Kidney (tissue), 14 donors: Measurements from ENCODE around the gene FBXO30. TPM values are rescaled to one million over a fixed set of nuclear protein-coding genes. Genes with fewer than 3 reads are reported as not detected.

ENCODE experiments used
- DNase-seq, 5 donors: peaks; one replicate each; pipeline ENCODE4 v3.0.0-alpha.2; 2013 to 2020
- FAIRE-seq: peaks from 2 replicates; lab custom pipeline; 2012; peaks lifted over from hg19 to GRCh38; lab: Jason Lieb, UNC
- H3K27ac ChIP-seq, 2 donors: one replicate each; pipeline ENCODE4 v1.7.0; 2013; ENCODE audit warnings: low read depth in 2 of 2, low read length in 2 of 2, inconsistent platforms in 1 of 2
- H3K27me3 ChIP-seq: one replicate; pipeline ENCODE4 v1.7.1; 2013; ENCODE audit warnings: low read length, inconsistent platforms; ENCODE audit not compliant: control insufficient read depth, insufficient read depth
- H3K36me3 ChIP-seq, 3 donors: one replicate each; pipeline versions ENCODE4 v1.7.0 to v1.7.1; 2013; ENCODE audit warnings: low read length in 3 of 3, control low read depth in 1 of 3, inconsistent platforms in 1 of 3; ENCODE audit not compliant: insufficient read depth in 3 of 3, control insufficient read depth in 2 of 3
- H3K4me1 ChIP-seq, 3 donors: one replicate each; pipeline versions ENCODE4 v1.7.0 to v1.7.1; 2013; ENCODE audit warnings: low read length in 3 of 3, inconsistent platforms in 1 of 3, low read depth in 1 of 3; ENCODE audit not compliant: control insufficient read depth in 2 of 3, insufficient read depth in 2 of 3
- H3K4me3 ChIP-seq, 3 donors: one replicate each; pipeline versions ENCODE4 v1.7.0 to v1.8.1; 2013; ENCODE audit warnings: low read length in 3 of 3, control low read depth in 1 of 3, inconsistent platforms in 1 of 3
- H3K9ac ChIP-seq, 3 donors: one replicate each; pipeline versions ENCODE4 v1.7.0 to v1.7.1; 2013; ENCODE audit warnings: low read length in 3 of 3, control low read depth in 1 of 3, inconsistent platforms in 1 of 3
- H3K9me3 ChIP-seq, 3 donors: one replicate each; pipeline versions ENCODE4 v1.7.0 to v1.7.1; 2013; ENCODE audit warnings: low read length in 3 of 3, control low read depth in 1 of 3, inconsistent platforms in 1 of 3; ENCODE audit not compliant: control insufficient read depth in 2 of 3, insufficient read depth in 1 of 3
- intact Hi-C: fragments of 100-400 bp; cut with DNase I; formaldehyde crosslinking; loops from one replicate; pipeline ENCODE4 v1.11.1; 2022
- polyA plus RNA-seq: library from polyadenylated mRNA; stranded (reverse); fragments of 350-450 nt; fragmentation: Illumina TruSeq; extraction: RNeasy Lipid Tissue Mini Kit (QIAGEN cat#74804); gene quantifications from one replicate; pipeline ENCODE4 v1.2.3, GENCODE V29; 2014; ENCODE audit warnings: low read depth, low replicate concordance; ENCODE audit not compliant: insufficient read depth
- total RNA-seq: library from RNA; stranded (reverse); fragmentation: NEBNext Ultra II Directional; extraction: Animal tissue kit (Norgen Biotek cat#: 25700); gene quantifications from one replicate; pipeline ENCODE4 v1.2.1, GENCODE V29; 2021
- TF ChIP-seq, protein P1 (sequence below): IDR thresholded peaks from 3 replicates; pipeline ENCODE4 v1.5.1; 2012; ENCODE audit warnings: mild to moderate bottlenecking, moderate library complexity, borderline replicate concordance; ENCODE audit not compliant: insufficient read depth; ENCODE audit errors: extremely low read depth
- donor health status: control.
- donor health status: control.
- donor health status: control.
- donor health status: control.
- donor health status: control.
- donor health status: DM: yes; HTN: yes; CAD: no.
- donor health status: Normal renal cell carcinoma (clear cell type).

The FBXO30 gene
- total and polyA plus RNA-seq, 2 donors from 2014 or later = 2.5 to 8.2 TPM

DNA sequence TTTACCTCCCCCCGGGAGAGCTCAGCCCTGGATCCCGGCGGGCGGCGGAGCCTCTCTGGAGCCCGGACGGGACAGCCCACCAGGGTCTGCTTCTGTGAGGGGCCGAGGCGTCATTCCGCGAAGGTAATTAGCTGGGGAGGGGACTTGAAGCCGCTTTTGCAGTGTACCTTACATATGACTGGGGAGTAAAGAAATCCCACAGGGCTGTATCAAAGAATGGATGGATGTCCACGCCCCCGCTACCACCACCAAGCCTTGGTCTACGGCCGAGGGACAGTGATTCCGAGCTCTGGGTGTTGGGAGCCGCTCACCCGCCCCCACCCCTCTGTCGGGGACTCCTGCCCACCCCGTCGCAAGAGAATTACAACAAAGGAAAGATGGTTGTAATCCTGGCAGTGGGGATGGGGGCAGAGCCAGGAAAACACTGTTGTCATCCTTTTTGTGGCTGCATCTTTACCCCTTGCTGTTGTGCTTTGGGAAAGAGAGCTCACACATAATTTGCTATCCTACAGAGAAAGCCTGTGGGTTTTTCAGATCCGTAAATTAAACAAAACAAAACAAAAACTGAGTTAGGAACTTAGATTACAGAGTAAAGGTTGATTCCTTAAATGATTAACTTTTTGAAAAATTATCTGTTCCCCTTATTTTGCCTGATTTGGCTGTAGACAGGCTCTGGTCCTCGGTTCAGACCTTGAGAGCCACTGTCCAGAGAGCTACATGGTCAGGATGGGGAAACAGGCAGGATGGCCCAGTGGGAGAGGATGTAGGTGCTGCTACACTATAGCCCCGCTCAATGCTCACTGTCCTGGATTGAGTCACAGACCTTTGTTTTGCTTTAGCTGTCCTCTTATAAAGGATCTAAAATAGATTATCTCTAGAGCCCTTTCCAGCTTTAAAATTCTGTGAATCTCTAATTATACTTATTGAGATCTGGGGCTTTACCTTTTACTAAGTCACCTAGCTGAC, 997 bp upstream of the FBXO30 start:
- FAIRE-seq (no peak), DNase-seq (peak in 3 of 5 donors; percentile 63 to 87 (median 74))
- peaks cover 0 to 7% (median 4%) of the 10 kb centered on the region in 3 donors for H3K4me1 ChIP-seq

DNA sequence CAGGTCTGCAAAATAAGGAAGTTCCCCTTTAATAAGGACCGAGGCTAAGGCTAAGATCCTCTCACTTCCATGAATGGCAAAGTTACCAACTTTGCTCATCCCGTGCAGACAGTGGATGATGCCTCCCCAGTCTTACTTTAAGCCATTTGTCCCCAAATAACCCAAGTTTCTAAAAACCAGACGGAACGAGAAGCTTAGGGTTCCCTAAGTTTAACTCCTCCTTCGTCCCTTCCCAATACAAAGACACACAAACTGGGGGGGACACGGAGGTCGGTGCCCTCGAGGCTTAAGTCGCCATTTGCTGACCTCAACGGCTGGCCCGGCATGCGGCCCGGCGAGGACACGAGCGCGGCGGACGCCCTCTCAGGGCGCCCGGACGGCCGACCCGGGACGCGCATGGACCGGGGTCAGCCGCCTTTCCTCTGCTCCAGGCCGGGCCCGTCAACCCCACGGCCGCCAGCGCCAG, 527 bp downstream of the FBXO30 start:
- Histone ChIP-seq H3K4me3 (peak overlapping the region; percentile 94 to 98 (median 94)), H3K36me3 (no peaks in the 10 kb centered on the region), H3K9me3 (no peaks in the 10 kb centered on the region), H3K27ac (peak overlapping the region; percentile 92 to 95), H3K9ac (peak overlapping the region; percentile 79 to 92 (median 89)), H3K27me3 (no peaks in the 10 kb centered on the region), H3K4me1 (peaks cover 0 to 9% (median 8%) of the 10 kb centered on the region in 3 donors)
- TF ChIP-seq, protein P1, sequence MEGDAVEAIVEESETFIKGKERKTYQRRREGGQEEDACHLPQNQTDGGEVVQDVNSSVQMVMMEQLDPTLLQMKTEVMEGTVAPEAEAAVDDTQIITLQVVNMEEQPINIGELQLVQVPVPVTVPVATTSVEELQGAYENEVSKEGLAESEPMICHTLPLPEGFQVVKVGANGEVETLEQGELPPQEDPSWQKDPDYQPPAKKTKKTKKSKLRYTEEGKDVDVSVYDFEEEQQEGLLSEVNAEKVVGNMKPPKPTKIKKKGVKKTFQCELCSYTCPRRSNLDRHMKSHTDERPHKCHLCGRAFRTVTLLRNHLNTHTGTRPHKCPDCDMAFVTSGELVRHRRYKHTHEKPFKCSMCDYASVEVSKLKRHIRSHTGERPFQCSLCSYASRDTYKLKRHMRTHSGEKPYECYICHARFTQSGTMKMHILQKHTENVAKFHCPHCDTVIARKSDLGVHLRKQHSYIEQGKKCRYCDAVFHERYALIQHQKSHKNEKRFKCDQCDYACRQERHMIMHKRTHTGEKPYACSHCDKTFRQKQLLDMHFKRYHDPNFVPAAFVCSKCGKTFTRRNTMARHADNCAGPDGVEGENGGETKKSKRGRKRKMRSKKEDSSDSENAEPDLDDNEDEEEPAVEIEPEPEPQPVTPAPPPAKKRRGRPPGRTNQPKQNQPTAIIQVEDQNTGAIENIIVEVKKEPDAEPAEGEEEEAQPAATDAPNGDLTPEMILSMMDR = no peak
- no peak for FAIRE-seq
- DNase-seq = peak in 4 of 5 donors; percentile 51 to 87 (median 68)
- intact Hi-C loops = no loop called here

More for the DNA sequence above, 997 bp upstream of the FBXO30 start:
- intact Hi-C loops = no loop called here
- no peaks in the 10 kb centered on the region for H3K36me3 ChIP-seq
- H3K9me3 ChIP-seq = no peaks in the 10 kb centered on the region
- H3K27ac ChIP-seq = peak overlapping the region; percentile 92 to 95
- no peaks in the 10 kb centered on the region for H3K27me3 ChIP-seq
- H3K9ac ChIP-seq = peak overlapping the region; percentile 75 to 92 (median 78)
- TF ChIP-seq, protein P1 = no peak
- H3K4me3 ChIP-seq = peak overlapping the region; percentile 79 to 98 (median 83)

DNA sequence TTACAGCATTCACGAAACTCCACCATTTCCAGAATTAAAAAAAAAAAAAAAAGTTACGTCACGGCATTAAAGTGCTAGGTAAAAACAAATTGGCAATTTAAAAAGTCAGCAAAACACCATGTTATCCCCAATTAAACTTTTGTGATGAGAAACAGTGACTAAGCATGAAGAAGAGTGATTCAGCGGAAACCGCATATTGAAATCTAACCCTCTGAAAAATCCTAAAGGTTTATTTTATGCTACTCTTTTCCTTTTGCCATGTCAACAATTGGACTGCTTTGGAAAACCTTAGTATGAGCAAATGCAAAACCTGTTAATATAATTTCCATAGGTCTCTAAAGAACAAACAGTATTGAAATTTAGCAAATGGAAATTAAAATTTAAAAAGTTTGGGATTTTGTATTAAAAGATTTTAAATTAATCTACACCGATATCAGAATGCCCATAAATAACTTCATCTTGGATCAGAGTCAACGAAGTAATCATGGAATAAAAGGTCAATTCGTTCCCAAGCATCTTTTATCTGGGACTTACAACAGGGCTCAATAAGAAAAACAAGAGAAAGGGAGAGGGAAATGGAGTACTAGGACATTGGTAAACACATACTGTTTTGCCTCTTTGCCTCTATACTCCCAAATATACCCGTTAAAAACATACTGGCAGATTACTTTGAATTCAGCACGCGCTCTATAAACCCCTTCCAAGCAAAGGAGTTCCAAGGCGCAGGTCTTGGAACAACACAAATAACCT, 1.1 kb downstream of the FBXO30 start:
- Histone ChIP-seq H3K4me3 (peak overlapping the region; percentile 94 to 98 (median 94)), H3K9me3 (no peaks in the 10 kb centered on the region), H3K27ac (peak overlapping the region; percentile 92 to 95), H3K4me1 (peaks cover 0 to 9% (median 8%) of the 10 kb centered on the region in 3 donors), H3K27me3 (no peaks in the 10 kb centered on the region), H3K9ac (peak overlapping the region; percentile 79 to 92 (median 89)), H3K36me3 (no peaks in the 10 kb centered on the region)
- TF ChIP-seq, protein P1 = no peak
- intact Hi-C loops = no loop called here
- peak; percentile 37 for FAIRE-seq
- DNase-seq = peak in 2 of 5 donors; percentile 52 to 60
